HepG2 (cell line): ENCODE measurements around the gene TMEM269. TPM values are rescaled to one million over a fixed set of nuclear protein-coding genes. Genes with fewer than 3 reads are reported as not detected.

Experiments used
- BRCA1 ChIP-seq: sonication (generic); formaldehyde crosslinking; IDR thresholded peaks from 2 replicates; pipeline ENCODE4 v1.4.0; 2020; ENCODE audit warnings: missing genetic modification reagents
- DPF2 ChIP-seq: sonication (generic); formaldehyde crosslinking; IDR thresholded peaks from 2 replicates; pipeline ENCODE4 v1.4.0; 2020; ENCODE audit warnings: mild to moderate bottlenecking, low read depth, missing genetic modification reagents, borderline replicate concordance
- ELF4 ChIP-seq: sonication (generic); formaldehyde crosslinking; IDR thresholded peaks from 2 replicates; pipeline ENCODE4 v1.5.0; 2020; ENCODE audit warnings: missing genetic modification reagents, mild to moderate bottlenecking, moderate library complexity, borderline replicate concordance
- HDAC2 ChIP-seq: sonication (generic); formaldehyde crosslinking; IDR thresholded peaks from 2 replicates; pipeline ENCODE4 v1.4.0; 2020; ENCODE audit warnings: missing genetic modification reagents
- HMG20B ChIP-seq: conservative IDR thresholded peaks from 2 replicates; pipeline ENCODE4 v1.6.1; 2016; ENCODE audit warnings: missing genetic modification reagents, missing compliant biosample characterization
- NFKB2 ChIP-seq: sonication (generic); formaldehyde crosslinking; IDR thresholded peaks from 2 replicates; pipeline ENCODE4 v1.4.0; 2020; ENCODE audit warnings: missing genetic modification reagents, borderline replicate concordance
- PHB2 ChIP-seq: fragments of 450-650 bp; IDR thresholded peaks from 2 replicates; pipeline ENCODE4 v1.6.1; 2018; ENCODE audit not compliant: partially characterized antibody
- PITX1 ChIP-seq: sonication (generic); formaldehyde crosslinking; IDR thresholded peaks from 2 replicates; pipeline ENCODE4 v1.5.1; 2020; ENCODE audit warnings: mild to moderate bottlenecking, missing genetic modification reagents
- POGZ ChIP-seq: sonication (generic); formaldehyde crosslinking; IDR thresholded peaks from 2 replicates; pipeline ENCODE4 v1.4.0; 2020; ENCODE audit warnings: mild to moderate bottlenecking, missing genetic modification reagents
- POLR2G ChIP-seq: fragments of 200-400 bp; formaldehyde crosslinking; IDR thresholded peaks from 2 replicates; pipeline ENCODE4 v1.6.1; 2018; ENCODE audit warnings: mild to moderate bottlenecking, low read depth, low read length, moderate library complexity
- TAF1 ChIP-seq: sonication (generic); formaldehyde crosslinking; IDR thresholded peaks from 2 replicates; pipeline ENCODE4 v1.4.0; 2020; ENCODE audit warnings: missing genetic modification reagents
- ZNF20 ChIP-seq: sonication (generic); formaldehyde crosslinking; IDR thresholded peaks from 2 replicates; pipeline ENCODE4 v1.4.0; 2020; ENCODE audit warnings: mild to moderate bottlenecking, moderate library complexity, missing genetic modification reagents
- ZNF235 ChIP-seq: sonication (generic); formaldehyde crosslinking; IDR thresholded peaks from 2 replicates; pipeline ENCODE4 v1.8.1; 2023; ENCODE audit warnings: mild to moderate bottlenecking, missing genetic modification reagents, borderline replicate concordance
- ZNF446 ChIP-seq: sonication (generic); formaldehyde crosslinking; IDR thresholded peaks from 2 replicates; pipeline ENCODE4 v1.5.0; 2020; ENCODE audit warnings: mild to moderate bottlenecking, missing genetic modification reagents
- ZNF563 ChIP-seq: sonication (generic); formaldehyde crosslinking; IDR thresholded peaks from 2 replicates; pipeline ENCODE4 v1.8.0; 2022; ENCODE audit warnings: mild to moderate bottlenecking, moderate library complexity, missing genetic modification reagents
- ZNF564 ChIP-seq: sonication (generic); formaldehyde crosslinking; IDR thresholded peaks from 2 replicates; pipeline ENCODE4 v1.8.1; 2023; ENCODE audit warnings: mild to moderate bottlenecking, missing genetic modification reagents
- ZNF775 ChIP-seq: sonication (generic); formaldehyde crosslinking; IDR thresholded peaks from 2 replicates; pipeline ENCODE4 v1.4.0; 2020; ENCODE audit warnings: missing genetic modification reagents, mild to moderate bottlenecking, moderate library complexity, borderline replicate concordance
- ZNF780A ChIP-seq: sonication (generic); formaldehyde crosslinking; IDR thresholded peaks from 2 replicates; pipeline ENCODE4 v1.8.0; 2022; ENCODE audit warnings: mild to moderate bottlenecking, missing genetic modification reagents, moderate library complexity
- ZNF781 ChIP-seq: sonication (generic); formaldehyde crosslinking; IDR thresholded peaks from 2 replicates; pipeline ENCODE4 v1.5.1; 2020; ENCODE audit warnings: borderline replicate concordance, mild to moderate bottlenecking, missing genetic modification reagents; ENCODE audit errors: not compliant biosample characterization
- polyA plus RNA-seq, 8 experiments: library from polyadenylated mRNA; depleted of rRNA in 3 of 8; stranded (reverse) in 7 of 8; unstranded in 1 of 8; fragments of >200 nt; fragmentation: Illumina TruSeq in 4 of 8; extraction: Trizol in 4 of 8; gene quantifications; 2 replicates each; pipeline versions ENCODE4 v1.2.1 to v1.2.3, GENCODE V29; 2011 to 2016; ENCODE audit warnings: low read depth in 4 of 8, missing spikeins in 1 of 8, mixed read lengths in 1 of 8; ENCODE audit not compliant: insufficient read depth in 1 of 8
- total RNA-seq, 5 experiments: library from RNA; depleted of rRNA; stranded (reverse); fragments of >200 nt; fragmentation: Illumina TruSeq; extraction: Trizol; gene quantifications; 2 replicates each; pipeline ENCODE4 v1.2.3, GENCODE V29; 2016; ENCODE audit warnings: low read depth in 1 of 5
- TF ChIP-seq, protein P1 (sequence below): sonication (generic); formaldehyde crosslinking; IDR thresholded peaks from one replicate; pipeline ENCODE4 v1.5.1; 2020; ENCODE audit warnings: mild to moderate bottlenecking, missing genetic modification reagents; ENCODE audit errors: not compliant biosample characterization
- TF ChIP-seq, protein P2 (sequence below): IDR thresholded peaks from 2 replicates; pipeline ENCODE4 v1.6.1; 2018; ENCODE audit warnings: missing genetic modification reagents

The TMEM269 gene
- total and polyA plus RNA-seq, 2 of the 13 experiments (the other 11 are each of a cell fraction or from before 2014, with no cell fraction given): 0.15 to 0.21 TPM

DNA sequence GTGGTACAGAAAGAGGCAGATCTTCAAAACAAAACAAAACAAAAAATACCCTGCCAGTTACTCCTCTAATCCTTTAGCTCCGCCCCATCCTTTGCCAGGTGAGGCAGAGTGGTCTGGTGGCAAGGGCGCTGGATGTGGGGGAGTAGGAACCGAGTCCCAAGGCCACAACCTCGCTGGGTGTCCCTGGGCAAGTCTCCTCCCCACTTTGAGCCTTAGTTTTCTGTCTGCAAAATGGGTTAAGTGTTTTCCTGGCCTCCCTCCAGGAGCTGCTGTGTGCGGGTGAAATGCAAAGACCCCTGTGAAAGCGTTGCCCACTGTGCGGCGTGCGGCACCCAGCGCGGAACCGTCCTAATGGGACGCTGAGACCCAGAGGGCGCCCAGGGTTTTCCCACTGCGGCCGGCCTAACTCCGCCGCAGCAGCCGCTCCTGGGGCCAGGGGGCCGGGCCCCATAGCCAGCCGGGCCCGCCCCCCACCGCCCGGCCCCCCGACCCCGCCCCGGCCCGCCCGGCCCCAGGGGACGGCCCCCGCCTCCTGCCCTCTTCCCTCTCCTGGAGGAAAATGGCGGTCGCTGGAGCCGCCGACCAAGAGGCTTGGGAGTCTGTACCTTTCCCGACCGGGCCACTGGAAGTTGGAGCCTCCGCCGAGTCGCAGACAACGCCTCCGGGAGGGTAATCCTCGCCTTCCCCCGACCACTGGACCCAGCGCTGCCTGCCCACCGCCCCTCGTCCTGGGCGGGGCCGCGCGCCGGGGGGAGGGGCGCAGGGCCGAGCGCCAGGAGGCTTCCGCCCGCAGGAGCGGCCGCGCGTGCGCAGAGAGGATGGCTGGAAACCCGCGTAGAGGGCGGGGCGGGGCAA is 32.0 kb downstream of the TMEM269 start, which contains the start of the genes ERMAP and SVBP (continued):
- TF ChIP-seq, protein P1, sequence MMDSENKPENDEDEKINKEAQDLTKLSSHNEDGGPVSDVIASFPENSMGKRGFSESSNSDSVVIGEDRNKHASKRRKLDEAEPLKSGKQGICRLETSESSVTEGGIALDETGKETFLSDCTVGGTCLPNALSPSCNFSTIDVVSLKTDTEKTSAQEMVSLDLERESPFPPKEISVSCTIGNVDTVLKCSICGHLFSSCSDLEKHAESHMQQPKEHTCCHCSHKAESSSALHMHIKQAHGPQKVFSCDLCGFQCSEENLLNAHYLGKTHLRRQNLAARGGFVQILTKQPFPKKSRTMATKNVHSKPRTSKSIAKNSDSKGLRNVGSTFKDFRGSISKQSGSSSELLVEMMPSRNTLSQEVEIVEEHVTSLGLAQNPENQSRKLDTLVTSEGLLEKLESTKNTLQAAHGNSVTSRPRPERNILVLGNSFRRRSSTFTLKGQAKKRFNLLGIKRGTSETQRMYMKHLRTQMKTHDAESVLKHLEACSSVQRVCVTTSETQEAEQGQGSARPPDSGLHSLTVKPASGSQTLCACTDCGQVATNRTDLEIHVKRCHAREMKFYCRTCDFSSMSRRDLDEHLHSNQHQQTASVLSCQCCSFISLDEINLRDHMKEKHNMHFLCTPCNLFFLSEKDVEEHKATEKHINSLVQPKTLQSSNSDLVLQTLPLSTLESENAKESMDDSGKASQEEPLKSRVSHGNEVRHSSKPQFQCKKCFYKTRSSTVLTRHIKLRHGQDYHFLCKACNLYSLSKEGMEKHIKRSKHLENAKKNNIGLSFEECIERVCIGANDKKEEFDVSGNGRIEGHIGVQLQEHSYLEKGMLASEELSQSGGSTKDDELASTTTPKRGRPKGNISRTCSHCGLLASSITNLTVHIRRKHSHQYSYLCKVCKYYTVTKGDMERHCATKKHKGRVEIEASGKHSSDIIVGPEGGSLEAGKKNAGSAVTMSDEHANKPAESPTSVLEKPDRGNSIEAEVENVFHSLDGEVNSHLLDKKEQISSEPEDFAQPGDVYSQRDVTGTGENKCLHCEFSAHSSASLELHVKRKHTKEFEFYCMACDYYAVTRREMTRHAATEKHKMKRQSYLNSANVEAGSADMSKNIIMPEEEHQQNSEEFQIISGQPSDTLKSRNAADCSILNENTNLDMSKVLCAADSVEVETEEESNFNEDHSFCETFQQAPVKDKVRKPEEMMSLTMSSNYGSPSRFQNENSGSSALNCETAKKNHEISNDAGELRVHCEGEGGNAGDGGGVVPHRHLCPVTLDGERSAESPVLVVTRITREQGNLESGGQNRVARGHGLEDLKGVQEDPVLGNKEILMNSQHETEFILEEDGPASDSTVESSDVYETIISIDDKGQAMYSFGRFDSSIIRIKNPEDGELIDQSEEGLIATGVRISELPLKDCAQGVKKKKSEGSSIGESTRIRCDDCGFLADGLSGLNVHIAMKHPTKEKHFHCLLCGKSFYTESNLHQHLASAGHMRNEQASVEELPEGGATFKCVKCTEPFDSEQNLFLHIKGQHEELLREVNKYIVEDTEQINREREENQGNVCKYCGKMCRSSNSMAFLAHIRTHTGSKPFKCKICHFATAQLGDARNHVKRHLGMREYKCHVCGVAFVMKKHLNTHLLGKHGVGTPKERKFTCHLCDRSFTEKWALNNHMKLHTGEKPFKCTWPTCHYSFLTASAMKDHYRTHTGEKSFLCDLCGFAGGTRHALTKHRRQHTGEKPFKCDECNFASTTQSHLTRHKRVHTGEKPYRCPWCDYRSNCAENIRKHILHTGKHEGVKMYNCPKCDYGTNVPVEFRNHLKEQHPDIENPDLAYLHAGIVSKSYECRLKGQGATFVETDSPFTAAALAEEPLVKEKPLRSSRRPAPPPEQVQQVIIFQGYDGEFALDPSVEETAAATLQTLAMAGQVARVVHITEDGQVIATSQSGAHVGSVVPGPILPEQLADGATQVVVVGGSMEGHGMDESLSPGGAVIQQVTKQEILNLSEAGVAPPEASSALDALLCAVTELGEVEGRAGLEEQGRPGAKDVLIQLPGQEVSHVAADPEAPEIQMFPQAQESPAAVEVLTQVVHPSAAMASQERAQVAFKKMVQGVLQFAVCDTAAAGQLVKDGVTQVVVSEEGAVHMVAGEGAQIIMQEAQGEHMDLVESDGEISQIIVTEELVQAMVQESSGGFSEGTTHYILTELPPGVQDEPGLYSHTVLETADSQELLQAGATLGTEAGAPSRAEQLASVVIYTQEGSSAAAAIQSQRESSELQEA (CRISPR knock-in tag): peak; percentile 35
- no peak for TF ChIP-seq ZNF446 (CRISPR knock-in tag)
- no peak for TF ChIP-seq PHB2
- no peak for TF ChIP-seq ZNF781 (CRISPR knock-in tag)
- 0 out of 2 replicates have a peak, but pooled peaks have one; percentile 21 for TF ChIP-seq ZNF235 (CRISPR knock-in tag)
- peak; percentile 67; the same call in 1 of the 2 replicates for TF ChIP-seq TAF1 (CRISPR knock-in tag)
- TF ChIP-seq ZNF780A (CRISPR knock-in tag): no peak
- no peak for TF ChIP-seq HDAC2
- TF ChIP-seq ZNF564: no peak
- TF ChIP-seq, protein P2, sequence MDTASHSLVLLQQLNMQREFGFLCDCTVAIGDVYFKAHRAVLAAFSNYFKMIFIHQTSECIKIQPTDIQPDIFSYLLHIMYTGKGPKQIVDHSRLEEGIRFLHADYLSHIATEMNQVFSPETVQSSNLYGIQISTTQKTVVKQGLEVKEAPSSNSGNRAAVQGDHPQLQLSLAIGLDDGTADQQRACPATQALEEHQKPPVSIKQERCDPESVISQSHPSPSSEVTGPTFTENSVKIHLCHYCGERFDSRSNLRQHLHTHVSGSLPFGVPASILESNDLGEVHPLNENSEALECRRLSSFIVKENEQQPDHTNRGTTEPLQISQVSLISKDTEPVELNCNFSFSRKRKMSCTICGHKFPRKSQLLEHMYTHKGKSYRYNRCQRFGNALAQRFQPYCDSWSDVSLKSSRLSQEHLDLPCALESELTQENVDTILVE: peak; percentile 14; the same call in 1 of the 2 replicates
- peak; percentile 52; the same call in 1 of the 2 replicates for TF ChIP-seq NFKB2
- peak; percentile 3; the same call in 1 of the 2 replicates for TF ChIP-seq POGZ
- TF ChIP-seq ZNF563: no peak
- TF ChIP-seq DPF2 (CRISPR knock-in tag): no peak
- peak; percentile 85 for TF ChIP-seq POLR2G
- no peak for TF ChIP-seq HMG20B (CRISPR knock-in tag)
- no peak for TF ChIP-seq BRCA1 (CRISPR knock-in tag)
- TF ChIP-seq ELF4: no peak
- TF ChIP-seq ZNF775 (CRISPR knock-in tag): no peak
- no peak for TF ChIP-seq PITX1 (CRISPR knock-in tag)
- no peak for TF ChIP-seq ZNF20 (CRISPR knock-in tag)
